Measurements from ENCODE around the gene PRPF18.

PRPF18 gene

DNA sequence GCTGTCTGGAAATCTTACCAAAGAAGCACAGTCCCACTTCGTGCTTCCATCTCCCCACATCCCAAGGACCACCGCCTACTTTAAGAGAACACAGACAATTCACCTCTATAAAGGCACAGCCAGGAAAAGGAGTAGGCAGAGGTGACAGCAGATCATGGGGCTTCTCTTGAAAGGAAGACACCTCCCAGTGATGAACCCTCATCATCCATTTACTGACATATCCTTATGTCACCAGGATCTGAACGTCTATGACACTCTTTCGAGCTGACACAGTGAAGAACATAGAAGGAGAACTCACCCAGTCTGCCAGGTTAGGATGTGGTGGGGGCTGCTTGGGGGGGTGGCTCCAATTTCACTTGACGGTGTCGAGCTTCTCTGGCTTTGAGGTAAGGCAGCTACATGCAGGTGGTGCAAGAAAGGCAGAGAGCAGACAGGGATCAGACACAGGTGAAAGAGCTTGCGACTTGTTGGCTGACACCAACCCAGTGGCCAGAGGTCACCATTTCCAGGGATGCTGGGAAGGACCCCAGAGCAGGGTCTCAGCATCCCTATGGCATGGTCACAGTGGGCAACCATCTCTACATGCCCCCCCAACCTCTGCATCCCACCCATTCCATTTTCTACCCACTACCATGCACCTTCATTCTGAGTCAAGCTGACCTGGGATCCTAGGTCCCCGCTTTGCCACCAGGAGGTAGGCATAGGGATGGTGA is 67.5 kb downstream of the PRPF18 start:
- no peaks in the 10 kb centered on the region for H3K27me3 ChIP-seq (ENCODE audit: insufficient read depth, low read length, poor library complexity)
- no peak overlapping the region for H2AK5ac ChIP-seq (ENCODE audit: low read length)
- no peaks in the 10 kb centered on the region for H3K79me1 ChIP-seq (ENCODE audit: low read length)
- H3K23ac ChIP-seq (ENCODE audit: low read length) = no peak overlapping the region
- H3K4ac ChIP-seq (ENCODE audit: low read depth, low read length) = no peak overlapping the region
- no peak overlapping the region for H3K9ac ChIP-seq (ENCODE audit: low read length)
- H3K36me3 ChIP-seq (ENCODE audit: control insufficient read depth, insufficient read depth, low read length) = peaks cover 11% of the 10 kb centered on the region
- no peak overlapping the region for H3K27ac ChIP-seq (ENCODE audit: low read depth, low read length)
- H4K8ac ChIP-seq (ENCODE audit: low read depth, low read length) = no peak overlapping the region
- DNase-seq = no peak
- H3K4me1 ChIP-seq (ENCODE audit: control insufficient read depth, low read depth, low read length) = no peaks in the 10 kb centered on the region
- no peaks in the 10 kb centered on the region for H3K79me2 ChIP-seq (ENCODE audit: control insufficient read depth, insufficient read depth, low read length)
- no peak overlapping the region for H3K18ac ChIP-seq (ENCODE audit: low read length)
- H2BK120ac ChIP-seq (ENCODE audit: low read depth, low read length) = no peak overlapping the region
- H3K4me2 ChIP-seq (ENCODE audit: low read length) = no peak overlapping the region
- WGBS (ENCODE audit: extremely low coverage, insufficient coverage, low lambda C conversion rate) = no CpG with 5 or more reads among the region's 8 CpGs
- H3K56ac ChIP-seq (ENCODE audit: low read length) = no peak overlapping the region
- H4K5ac ChIP-seq (ENCODE audit: low read length) = no peak overlapping the region
- H2BK5ac ChIP-seq (ENCODE audit: low read length) = no peak overlapping the region
- no peak overlapping the region for H3K4me3 ChIP-seq (ENCODE audit: low read length)
- H2BK15ac ChIP-seq (replicated peaks; ENCODE audit: low read depth) = no peak overlapping the region

DNA sequence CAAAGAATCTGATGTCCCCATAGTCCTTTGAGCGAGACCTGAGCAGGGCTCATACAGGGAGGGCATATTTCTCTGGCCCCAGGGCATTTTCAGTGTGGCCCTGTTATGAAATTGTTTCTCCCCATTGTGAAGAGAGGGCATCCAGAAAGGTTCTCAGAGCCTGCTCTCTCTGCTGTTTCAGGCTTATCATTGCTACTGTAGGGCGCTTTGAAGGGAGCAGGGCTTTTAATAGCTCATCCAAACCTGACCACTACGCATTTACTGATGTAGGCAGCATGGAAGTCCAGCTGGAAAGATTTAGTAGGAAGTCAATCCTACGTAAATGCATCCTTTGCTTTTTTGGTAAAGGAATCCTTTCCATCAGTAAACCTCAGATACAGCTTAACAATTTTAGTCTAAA is 68.1 kb downstream of the PRPF18 start:
- Histone ChIP-seq H2BK15ac (replicated peaks; ENCODE audit: low read depth) (no peak overlapping the region), H3K79me1 (ENCODE audit: low read length) (no peaks in the 10 kb centered on the region), H3K4me1 (ENCODE audit: control insufficient read depth, low read depth, low read length) (no peaks in the 10 kb centered on the region), H3K56ac (ENCODE audit: low read length) (no peak overlapping the region), H3K79me2 (ENCODE audit: control insufficient read depth, insufficient read depth, low read length) (no peaks in the 10 kb centered on the region), H2BK5ac (ENCODE audit: low read length) (no peak overlapping the region), H3K18ac (ENCODE audit: low read length) (no peak overlapping the region), H3K9ac (ENCODE audit: low read length) (no peak overlapping the region), H3K36me3 (ENCODE audit: control insufficient read depth, insufficient read depth, low read length) (peaks cover 11% of the 10 kb centered on the region), H3K27ac (ENCODE audit: low read depth, low read length) (no peak overlapping the region), H4K8ac (ENCODE audit: low read depth, low read length) (no peak overlapping the region), H3K4me2 (ENCODE audit: low read length) (no peak overlapping the region), H3K4ac (ENCODE audit: low read depth, low read length) (no peak overlapping the region), H3K27me3 (ENCODE audit: insufficient read depth, low read length, poor library complexity) (no peaks in the 10 kb centered on the region), H3K4me3 (ENCODE audit: low read length) (no peak overlapping the region), H2BK120ac (ENCODE audit: low read depth, low read length) (no peak overlapping the region), H4K5ac (ENCODE audit: low read length) (no peak overlapping the region), H3K23ac (ENCODE audit: low read length) (no peak overlapping the region), H2AK5ac (ENCODE audit: low read length) (no peak overlapping the region)
- no peak for DNase-seq
- no CpG with 5 or more reads among the region's 4 CpGs for WGBS (ENCODE audit: extremely low coverage, insufficient coverage, low lambda C conversion rate)

DNA sequence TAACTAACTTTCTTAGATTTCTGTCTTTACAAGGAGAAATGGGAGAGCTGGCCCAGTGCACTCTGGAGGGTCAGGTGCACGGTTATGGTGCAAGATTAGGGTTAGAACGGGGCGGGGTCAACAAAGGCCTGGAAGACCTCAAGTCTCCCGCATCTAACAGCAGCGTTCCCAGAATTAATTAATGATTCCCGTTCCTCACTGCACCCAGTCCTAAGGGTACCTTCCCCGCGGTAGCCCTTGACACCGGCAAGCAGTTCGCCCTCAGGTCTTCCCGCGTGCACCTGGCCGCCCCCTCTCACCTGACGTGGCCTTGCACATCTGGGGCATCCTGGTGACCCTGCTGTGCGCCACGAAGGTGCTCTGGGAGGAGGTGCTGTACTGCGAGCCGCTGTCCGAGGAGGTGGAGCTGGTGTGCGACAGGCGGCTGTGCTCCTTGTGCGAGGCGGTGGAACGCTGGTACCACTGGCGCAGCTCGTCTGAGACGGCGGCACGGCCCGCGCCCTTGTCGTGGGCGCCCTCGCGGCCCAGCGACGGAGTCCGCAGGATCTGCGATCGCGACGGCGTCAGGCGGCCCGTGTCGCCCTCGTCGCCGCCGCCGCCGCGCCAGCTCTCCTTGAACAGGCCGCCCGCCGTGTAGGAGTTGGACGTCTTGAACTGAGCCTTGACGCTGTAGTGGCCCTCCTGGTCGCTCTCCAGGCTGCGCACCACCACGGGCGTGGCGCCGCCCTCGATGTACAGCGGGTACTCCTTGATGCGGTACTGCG is 69.8 kb downstream of the PRPF18 start:
- no peak for DNase-seq
- no peak overlapping the region for H2BK120ac ChIP-seq (ENCODE audit: low read depth, low read length)
- H4K5ac ChIP-seq (ENCODE audit: low read length) = no peak overlapping the region
- no peaks in the 10 kb centered on the region for H3K79me2 ChIP-seq (ENCODE audit: control insufficient read depth, insufficient read depth, low read length)
- no peak overlapping the region for H4K8ac ChIP-seq (ENCODE audit: low read depth, low read length)
- WGBS (ENCODE audit: extremely low coverage, insufficient coverage, low lambda C conversion rate) = no CpG with 5 or more reads among the region's 68 CpGs
- H3K36me3 ChIP-seq (ENCODE audit: control insufficient read depth, insufficient read depth, low read length) = peaks cover 13% of the 10 kb centered on the region
- no peaks in the 10 kb centered on the region for H3K4me1 ChIP-seq (ENCODE audit: control insufficient read depth, low read depth, low read length)
- H3K9ac ChIP-seq (ENCODE audit: low read length) = no peak overlapping the region
- H3K27ac ChIP-seq (ENCODE audit: low read depth, low read length) = no peak overlapping the region
- H3K27me3 ChIP-seq (ENCODE audit: insufficient read depth, low read length, poor library complexity) = no peaks in the 10 kb centered on the region
- no peak overlapping the region for H3K4ac ChIP-seq (ENCODE audit: low read depth, low read length)
- H3K23ac ChIP-seq (ENCODE audit: low read length) = no peak overlapping the region
- H3K56ac ChIP-seq (ENCODE audit: low read length) = no peak overlapping the region
- H3K18ac ChIP-seq (ENCODE audit: low read length) = no peak overlapping the region
- H2AK5ac ChIP-seq (ENCODE audit: low read length) = no peak overlapping the region
- H2BK5ac ChIP-seq (ENCODE audit: low read length) = no peak overlapping the region
- H3K4me2 ChIP-seq (ENCODE audit: low read length) = no peak overlapping the region
- no peak overlapping the region for H2BK15ac ChIP-seq (replicated peaks; ENCODE audit: low read depth)
- no peaks in the 10 kb centered on the region for H3K79me1 ChIP-seq (ENCODE audit: low read length)
- H3K4me3 ChIP-seq (ENCODE audit: low read length) = no peak overlapping the region

DNA sequence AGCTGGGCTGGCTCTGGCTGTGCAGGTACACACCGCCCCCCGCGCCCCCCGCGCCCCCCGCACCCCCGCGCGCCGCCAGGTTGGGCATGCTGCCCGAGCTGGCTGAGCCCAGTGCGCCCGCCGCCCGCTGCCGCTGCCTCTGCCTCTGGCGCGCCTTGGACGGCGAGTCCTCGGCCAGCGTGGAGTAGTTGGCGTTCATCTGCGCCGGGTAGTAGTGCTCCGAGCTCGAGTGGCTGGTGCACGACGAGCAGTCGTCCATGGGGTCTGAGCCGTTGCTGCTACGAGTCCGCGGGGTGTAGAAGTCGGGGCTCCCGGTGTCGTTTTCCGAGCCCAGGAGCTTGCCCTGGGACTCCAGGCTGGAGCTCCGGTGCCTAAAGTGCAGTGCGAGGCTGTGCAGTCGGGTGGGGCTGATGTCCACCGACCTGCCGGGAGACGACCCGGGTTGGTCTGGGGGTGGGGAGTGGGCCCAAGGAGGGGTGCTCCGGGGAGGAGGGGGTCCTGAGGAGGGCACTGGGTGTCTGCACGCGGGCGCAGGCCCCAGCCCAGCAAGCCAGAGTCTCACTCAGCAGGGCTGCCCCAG is 70.4 kb downstream of the PRPF18 start:
- Histone ChIP-seq H2BK15ac (replicated peaks; ENCODE audit: low read depth) (no peak overlapping the region), H2BK120ac (ENCODE audit: low read depth, low read length) (no peak overlapping the region), H3K79me2 (ENCODE audit: control insufficient read depth, insufficient read depth, low read length) (no peaks in the 10 kb centered on the region), H3K9ac (ENCODE audit: low read length) (no peak overlapping the region), H3K36me3 (ENCODE audit: control insufficient read depth, insufficient read depth, low read length) (peaks cover 11% of the 10 kb centered on the region), H3K4me1 (ENCODE audit: control insufficient read depth, low read depth, low read length) (no peaks in the 10 kb centered on the region), H2AK5ac (ENCODE audit: low read length) (no peak overlapping the region), H3K27ac (ENCODE audit: low read depth, low read length) (no peak overlapping the region), H3K56ac (ENCODE audit: low read length) (no peak overlapping the region), H3K4me2 (ENCODE audit: low read length) (no peak overlapping the region), H3K18ac (ENCODE audit: low read length) (no peak overlapping the region), H4K5ac (ENCODE audit: low read length) (no peak overlapping the region), H4K8ac (ENCODE audit: low read depth, low read length) (no peak overlapping the region), H3K4ac (ENCODE audit: low read depth, low read length) (no peak overlapping the region), H2BK5ac (ENCODE audit: low read length) (no peak overlapping the region), H3K27me3 (ENCODE audit: insufficient read depth, low read length, poor library complexity) (no peaks in the 10 kb centered on the region), H3K4me3 (ENCODE audit: low read length) (no peak overlapping the region), H3K23ac (ENCODE audit: low read length) (no peak overlapping the region), H3K79me1 (ENCODE audit: low read length) (no peaks in the 10 kb centered on the region)
- WGBS (ENCODE audit: extremely low coverage, insufficient coverage, low lambda C conversion rate) = no CpG with 5 or more reads among the region's 49 CpGs
- DNase-seq = no peak

DNA sequence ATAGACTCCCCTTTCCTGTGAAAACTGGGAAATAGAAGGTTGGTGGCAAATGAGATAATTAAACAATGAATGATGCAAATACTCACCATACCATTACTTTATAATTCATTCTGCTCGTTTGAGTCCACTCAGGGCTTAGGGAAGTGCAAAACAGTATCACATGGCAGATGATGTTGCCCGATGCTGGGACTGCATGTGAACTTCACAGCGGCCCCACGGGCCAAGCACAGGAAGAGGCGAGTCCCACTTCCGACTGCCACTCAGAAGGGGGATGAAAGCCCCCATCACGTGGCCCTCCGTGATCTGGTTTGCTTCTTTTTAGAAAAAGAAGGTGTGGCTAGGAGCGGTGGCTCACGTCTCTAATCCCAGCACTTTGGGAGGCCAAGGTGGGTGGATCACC is 71.5 kb downstream of the PRPF18 start:
- Histone ChIP-seq H2BK15ac (replicated peaks; ENCODE audit: low read depth) (no peak overlapping the region), H3K4ac (ENCODE audit: low read depth, low read length) (no peak overlapping the region), H3K4me3 (ENCODE audit: low read length) (no peak overlapping the region), H3K79me2 (ENCODE audit: control insufficient read depth, insufficient read depth, low read length) (no peaks in the 10 kb centered on the region), H3K27ac (ENCODE audit: low read depth, low read length) (no peak overlapping the region), H3K4me1 (ENCODE audit: control insufficient read depth, low read depth, low read length) (no peaks in the 10 kb centered on the region), H4K8ac (ENCODE audit: low read depth, low read length) (no peak overlapping the region), H3K23ac (ENCODE audit: low read length) (no peak overlapping the region), H3K27me3 (ENCODE audit: insufficient read depth, low read length, poor library complexity) (no peaks in the 10 kb centered on the region), H3K18ac (ENCODE audit: low read length) (no peak overlapping the region), H2BK120ac (ENCODE audit: low read depth, low read length) (no peak overlapping the region), H3K4me2 (ENCODE audit: low read length) (no peak overlapping the region), H3K56ac (ENCODE audit: low read length) (no peak overlapping the region), H2BK5ac (ENCODE audit: low read length) (no peak overlapping the region), H3K9ac (ENCODE audit: low read length) (no peak overlapping the region), H3K36me3 (ENCODE audit: control insufficient read depth, insufficient read depth, low read length) (peaks cover 11% of the 10 kb centered on the region), H4K5ac (ENCODE audit: low read length) (no peak overlapping the region), H3K79me1 (ENCODE audit: low read length) (no peaks in the 10 kb centered on the region), H2AK5ac (ENCODE audit: low read length) (no peak overlapping the region)
- DNase-seq = no peak
- no CpG with 5 or more reads among the region's 10 CpGs for WGBS (ENCODE audit: extremely low coverage, insufficient coverage, low lambda C conversion rate)
